Chondrocyte (in vitro differentiated cells): Measurements from ENCODE around the gene PTPRN. TPM values are rescaled to one million over a fixed set of nuclear protein-coding genes. Genes with fewer than 3 reads are reported as not detected.

Experiments
- DNase-seq: peaks from one replicate; pipeline ENCODE4 v3.0.0; 2021; ENCODE audit warnings: mixed read lengths, low spot score
- H3K27ac Mint-ChIP-seq: one replicate; pipeline ENCODE4 v1.8.0; 2021; ENCODE audit warnings: mild to moderate bottlenecking, moderate library complexity, mixed read lengths; ENCODE audit not compliant: unreplicated experiment
- H3K27me3 Mint-ChIP-seq: 2 replicates; pipeline ENCODE4 v1.8.0; 2021; ENCODE audit warnings: low read depth, mixed read lengths
- H3K36me3 Mint-ChIP-seq: 2 replicates; pipeline ENCODE4 v1.8.0; 2021; ENCODE audit warnings: low read depth, mixed read lengths
- H3K4me1 Mint-ChIP-seq: 2 replicates; pipeline ENCODE4 v1.8.0; 2021; ENCODE audit warnings: low read depth, mild to moderate bottlenecking, mixed read lengths
- H3K4me3 Mint-ChIP-seq: one replicate; pipeline ENCODE4 v1.8.0; 2021; ENCODE audit warnings: mild to moderate bottlenecking, moderate library complexity, mixed read lengths; ENCODE audit not compliant: unreplicated experiment
- H3K9me3 Mint-ChIP-seq: 2 replicates; pipeline ENCODE4 v1.8.0; 2021; ENCODE audit warnings: low read depth, mixed read lengths
- CTCF ChIP-seq: fragments of 200-600 bp; sonication (generic); IDR thresholded peaks from 2 replicates; pipeline ENCODE4 v1.5.0; 2021; ENCODE audit warnings: antibody characterized with exemption, mild to moderate bottlenecking, moderate library complexity
- total RNA-seq: library from RNA; stranded (reverse); gene quantifications from 3 replicates; pipeline ENCODE4 v1.2.1, GENCODE V29; 2021

The PTPRN gene
- total RNA-seq, 1 donor from 2014 or later = 0.87 TPM

DNA sequence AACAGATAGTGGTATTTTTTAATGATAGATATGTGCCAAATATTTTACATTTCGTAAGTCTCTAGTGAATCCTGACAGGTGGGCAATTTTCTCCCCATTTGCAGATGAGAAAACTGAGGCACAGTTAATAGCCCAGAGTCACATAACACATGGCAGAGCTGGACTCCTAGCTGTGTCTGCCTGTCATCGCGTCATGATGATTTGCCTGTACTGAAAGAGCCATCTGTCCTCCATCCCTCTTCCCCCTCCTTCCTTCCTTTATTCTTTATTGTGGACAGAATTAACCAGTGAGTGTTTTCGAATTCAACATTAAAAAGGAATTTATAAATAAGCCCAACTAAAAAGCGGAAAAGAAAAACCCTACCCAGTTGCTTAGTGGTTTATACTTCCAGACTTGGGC is 26.8 kb downstream of the PTPRN start:
- no peak for DNase-seq
- TF ChIP-seq CTCF = no peak
- no peak overlapping the region for H3K4me3 Mint-ChIP-seq
- H3K27me3 Mint-ChIP-seq = no peaks in the 10 kb centered on the region
- H3K27ac Mint-ChIP-seq = peak overlapping the region; percentile 24
- no peaks in the 10 kb centered on the region for H3K9me3 Mint-ChIP-seq
- peaks cover 11% of the 10 kb centered on the region for H3K36me3 Mint-ChIP-seq
- peaks cover 66% of the 10 kb centered on the region for H3K4me1 Mint-ChIP-seq

DNA sequence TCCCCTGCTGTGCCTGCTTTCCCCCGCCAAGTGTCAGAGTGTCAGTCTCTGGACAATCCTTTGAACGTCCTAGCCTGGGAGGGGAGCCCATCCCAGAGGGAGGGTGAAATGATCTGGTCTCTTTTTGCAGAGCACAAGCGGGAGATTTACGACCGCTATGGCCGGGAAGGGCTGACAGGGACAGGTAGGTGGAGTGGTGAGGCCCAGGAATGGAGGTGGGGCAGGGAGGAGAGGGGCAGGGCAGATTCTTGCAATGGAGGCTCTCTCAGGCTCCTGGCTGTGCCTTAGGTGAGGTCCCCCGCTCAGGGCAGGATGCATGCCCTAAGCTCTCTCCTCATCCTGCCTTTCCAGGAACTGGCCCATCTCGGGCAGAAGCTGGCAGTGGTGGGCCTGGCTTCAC is 27.6 kb downstream of the PTPRN start:
- TF ChIP-seq CTCF = no peak
- Mint-ChIP-seq H3K4me3 (no peak overlapping the region), H3K27ac (no peak overlapping the region), H3K36me3 (peaks cover 11% of the 10 kb centered on the region), H3K9me3 (no peaks in the 10 kb centered on the region), H3K27me3 (no peaks in the 10 kb centered on the region), H3K4me1 (peaks cover 64% of the 10 kb centered on the region)
- peak; percentile 82 for DNase-seq

- Mint-ChIP-seq H3K9me3 (no peaks in the 10 kb centered on the region), H3K27ac (no peak overlapping the region), H3K27me3 (no peaks in the 10 kb centered on the region), H3K4me3 (peak overlapping the region; percentile 85), H3K4me1 (peaks cover 56% of the 10 kb centered on the region), H3K36me3 (peaks cover 11% of the 10 kb centered on the region)
- TF ChIP-seq CTCF = no peak
- DNase-seq = peak; percentile 37
These were observed 28.6 kb downstream of the PTPRN start for GRCh38 chr2:219280651-219281050.

- H3K27ac Mint-ChIP-seq = peak overlapping the region; percentile 97
- no peaks in the 10 kb centered on the region for H3K27me3 Mint-ChIP-seq
- peak overlapping the region; percentile 85 for H3K4me3 Mint-ChIP-seq
- TF ChIP-seq CTCF = peak; percentile 39
- H3K36me3 Mint-ChIP-seq = peaks cover 9% of the 10 kb centered on the region
- H3K4me1 Mint-ChIP-seq = peaks cover 54% of the 10 kb centered on the region
- no peaks in the 10 kb centered on the region for H3K9me3 Mint-ChIP-seq
- DNase-seq = peak; percentile 58
These were observed 29.2 kb downstream of the PTPRN start for GRCh38 chr2:219279916-219280516.

DNA sequence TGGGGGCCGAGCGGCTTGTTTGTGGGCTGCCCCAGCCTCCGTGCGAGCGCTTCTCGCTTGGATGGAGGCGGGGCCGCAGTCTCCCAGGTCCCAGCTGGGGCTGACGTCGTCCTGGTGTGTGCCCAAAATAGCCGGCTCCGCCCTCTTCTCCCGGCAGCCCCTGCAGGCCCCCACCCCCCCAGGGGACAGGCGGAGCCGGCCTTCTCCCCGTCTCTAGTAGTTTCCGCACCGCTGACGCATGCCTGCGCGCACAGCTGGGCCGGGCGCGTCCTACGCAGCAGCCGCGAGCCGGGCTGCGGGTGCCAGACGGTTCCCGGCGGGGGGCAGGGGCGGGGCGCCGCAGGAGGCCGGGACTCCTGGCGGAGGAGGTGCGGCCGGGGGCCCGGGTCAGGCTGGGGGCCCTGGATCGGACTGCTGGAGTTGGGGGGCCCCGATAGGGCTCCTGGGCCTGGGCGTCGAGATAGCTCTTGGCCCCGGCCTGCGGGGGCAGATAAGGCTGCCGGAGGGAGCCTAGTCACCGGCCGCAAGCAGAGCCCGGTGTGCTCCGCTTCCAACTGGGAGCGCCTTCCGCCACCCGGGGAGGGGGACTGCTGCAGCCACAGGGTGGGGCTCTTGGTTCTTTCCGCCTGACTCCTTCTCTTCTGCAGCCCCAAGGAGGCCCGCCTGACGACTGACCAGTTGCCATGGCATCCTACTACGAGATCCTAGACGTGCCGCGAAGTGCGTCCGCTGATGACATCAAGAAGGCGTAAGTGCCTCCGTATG is 29.9 kb downstream of the PTPRN start, which contains the start of gene DNAJB2:
Gene DNAJB2, plus strand, starts transcription at position 216 of the 765 bp plus-strand sequence. Its CDS starts 468 bp downstream, at position 684.
- peaks cover 9% of the 10 kb centered on the region for H3K36me3 Mint-ChIP-seq
- peak within 1 kb of the TSS; percentile 99 for H3K27ac Mint-ChIP-seq
- H3K9me3 Mint-ChIP-seq = no peaks in the 10 kb centered on the region
- peak; percentile 99 for DNase-seq
- H3K4me1 Mint-ChIP-seq = peaks cover 59% of the 10 kb centered on the region
- no peaks in the 10 kb centered on the region for H3K27me3 Mint-ChIP-seq
- peak within 1 kb of the TSS; percentile 85 for H3K4me3 Mint-ChIP-seq
- peak; percentile 65 for TF ChIP-seq CTCF
